MM.1S (cell line): ENCODE results near the gene STARD9.

Source experiments
- DNase-seq: peaks from one replicate; pipeline ENCODE4 v3.0.0-alpha.2; 2015
- H2AFZ ChIP-seq: fragments of 300-600 bp; sonication (generic); 2 replicates; pipeline ENCODE4 v1.6.0; 2016; ENCODE audit warnings: antibody characterized with exemption, low read length
- H3F3A ChIP-seq: fragments of 300-600 bp; sonication (generic); 2 replicates; pipeline ENCODE4 v1.6.1; 2016; ENCODE audit warnings: mild to moderate bottlenecking, antibody characterized with exemption, low read length, moderate library complexity, mixed read lengths; ENCODE audit not compliant: insufficient read depth
- H3K27ac ChIP-seq: fragments of 300-600 bp; sonication (generic); 2 replicates; pipeline ENCODE4 v1.5.1; 2016; ENCODE audit warnings: mild to moderate bottlenecking, low read length
- H3K27me3 ChIP-seq: fragments of 300-600 bp; sonication (generic); replicated peaks from 2 replicates; pipeline ENCODE4 v1.6.0; 2016; ENCODE audit warnings: low read length; ENCODE audit not compliant: insufficient read depth
- H3K36me3 ChIP-seq: fragments of 300-600 bp; sonication (generic); replicated peaks from 2 replicates; pipeline ENCODE4 v1.6.1; 2016; ENCODE audit warnings: mild to moderate bottlenecking, low read length, mixed read lengths; ENCODE audit not compliant: insufficient read depth
- H3K4me1 ChIP-seq: fragments of 300-600 bp; sonication (generic); 2 replicates; pipeline ENCODE4 v1.6.1; 2016; ENCODE audit warnings: low read length, mixed read lengths
- H3K4me2 ChIP-seq: fragments of 300-600 bp; sonication (generic); 2 replicates; pipeline ENCODE4 v1.6.0; 2016; ENCODE audit warnings: low read depth, low read length
- H3K4me3 ChIP-seq: fragments of 300-600 bp; sonication (generic); 2 replicates; pipeline ENCODE4 v1.5.1; 2016; ENCODE audit warnings: low read length, mixed read lengths
- H3K79me2 ChIP-seq: fragments of 300-600 bp; sonication (generic); 2 replicates; pipeline ENCODE4 v1.6.1; 2016; ENCODE audit warnings: mixed run types, low read length, mixed read lengths
- H3K9ac ChIP-seq: fragments of 300-600 bp; sonication (generic); 2 replicates; pipeline ENCODE4 v1.6.1; 2016; ENCODE audit warnings: low read length, mixed read lengths
- H3K9me2 ChIP-seq: fragments of 300-600 bp; sonication (generic); replicated peaks from 2 replicates; pipeline ENCODE4 v1.6.1; 2016; ENCODE audit warnings: mild to moderate bottlenecking, low read length, mixed read lengths; ENCODE audit not compliant: insufficient read depth
- H3K9me3 ChIP-seq: fragments of 300-600 bp; sonication (generic); replicated peaks from 2 replicates; pipeline ENCODE4 v1.6.1; 2016; ENCODE audit warnings: mild to moderate bottlenecking, low read length, mixed read lengths; ENCODE audit not compliant: insufficient read depth
- H4K20me1 ChIP-seq: fragments of 300-600 bp; sonication (generic); 2 replicates; pipeline ENCODE4 v1.6.1; 2016; ENCODE audit warnings: mild to moderate bottlenecking, low read length, moderate library complexity, mixed read lengths; ENCODE audit not compliant: insufficient read depth
- CTCF ChIP-seq: fragments of 300-600 bp; sonication (generic); IDR thresholded peaks from 2 replicates; pipeline ENCODE4 v1.5.1; 2016; ENCODE audit warnings: antibody characterized with exemption, low read length, mixed read lengths
- EZH2 ChIP-seq: fragments of 300-600 bp; sonication (generic); optimal IDR thresholded peaks from 2 replicates; pipeline ENCODE3; 2017; ENCODE audit warnings: low read depth, mild to moderate bottlenecking, antibody characterized with exemption, low read length, mixed read lengths
- EZH2phosphoT487 ChIP-seq: fragments of 300-600 bp; sonication (generic); IDR thresholded peaks from 2 replicates; pipeline ENCODE4 v1.6.1; 2018; ENCODE audit warnings: antibody characterized with exemption, low read length

Gene STARD9

DNA sequence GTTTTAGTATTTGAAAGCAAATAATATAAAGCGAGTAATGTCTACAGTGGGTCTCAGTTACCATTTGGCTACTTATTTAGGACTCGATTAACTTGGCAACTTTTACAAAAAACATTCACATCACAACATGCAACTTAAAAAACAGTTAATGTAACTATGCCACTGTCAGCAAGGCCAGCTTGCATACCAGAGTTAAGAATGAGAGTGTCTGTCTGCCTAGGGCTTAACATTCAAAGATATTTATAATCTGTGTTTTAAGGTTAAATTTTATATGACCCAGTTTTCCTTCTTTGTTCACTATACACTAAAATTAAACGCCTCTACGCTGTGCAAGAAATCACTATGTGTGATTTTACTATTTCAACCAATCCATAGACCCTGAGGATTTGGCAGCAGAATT, 166.7 kb downstream of the STARD9 start:
- Histone ChIP-seq H3K4me2 (no peak overlapping the region), H3K36me3 (no peaks in the 10 kb centered on the region), H3K9me2 (no peaks in the 10 kb centered on the region), H3K9me3 (no peaks in the 10 kb centered on the region), H3K4me1 (no peaks in the 10 kb centered on the region), H3K27ac (no peak overlapping the region), H3K27me3 (no peaks in the 10 kb centered on the region), H3F3A (no peaks in the 10 kb centered on the region; the same call in 1 of the 2 replicates), H3K9ac (no peak overlapping the region), H3K79me2 (no peaks in the 10 kb centered on the region), H3K4me3 (no peak overlapping the region), H2AFZ (no peak overlapping the region), H4K20me1 (no peaks in the 10 kb centered on the region)
- DNase-seq: no peak
- TF ChIP-seq EZH2phosphoT487 (no peak), CTCF (no peak), EZH2 (no peak)

DNA sequence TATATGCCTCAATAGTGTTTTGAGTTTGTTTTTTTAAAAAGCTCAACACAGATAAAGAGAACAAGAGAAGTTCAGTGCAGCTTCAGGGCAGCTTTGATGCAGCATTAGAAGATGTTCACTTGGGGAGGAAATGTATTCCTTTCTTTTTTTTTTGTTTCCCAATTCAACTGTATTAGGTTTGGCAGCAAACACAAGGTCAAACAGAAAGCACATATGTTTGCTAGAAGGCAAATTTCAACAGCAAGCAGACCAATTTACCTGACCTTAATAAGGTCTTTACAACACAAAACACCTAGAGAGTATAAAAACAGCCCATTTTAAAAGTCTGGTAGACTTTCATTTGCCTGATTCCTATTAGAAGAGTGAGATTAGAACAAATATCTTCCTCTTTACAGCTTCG, 168.8 kb downstream of the STARD9 start:
- Histone ChIP-seq H3K27me3 (no peaks in the 10 kb centered on the region), H3K9ac (no peak overlapping the region), H3K79me2 (no peaks in the 10 kb centered on the region), H4K20me1 (no peaks in the 10 kb centered on the region), H3K27ac (no peak overlapping the region), H3K36me3 (no peaks in the 10 kb centered on the region), H3K9me2 (no peaks in the 10 kb centered on the region), H3F3A (no peaks in the 10 kb centered on the region; the same call in 1 of the 2 replicates), H3K4me1 (no peaks in the 10 kb centered on the region), H3K9me3 (no peaks in the 10 kb centered on the region), H3K4me2 (no peak overlapping the region), H3K4me3 (no peak overlapping the region), H2AFZ (no peak overlapping the region)
- TF ChIP-seq EZH2phosphoT487 (no peak), EZH2 (no peak), CTCF (no peak)
- no peak for DNase-seq

DNA sequence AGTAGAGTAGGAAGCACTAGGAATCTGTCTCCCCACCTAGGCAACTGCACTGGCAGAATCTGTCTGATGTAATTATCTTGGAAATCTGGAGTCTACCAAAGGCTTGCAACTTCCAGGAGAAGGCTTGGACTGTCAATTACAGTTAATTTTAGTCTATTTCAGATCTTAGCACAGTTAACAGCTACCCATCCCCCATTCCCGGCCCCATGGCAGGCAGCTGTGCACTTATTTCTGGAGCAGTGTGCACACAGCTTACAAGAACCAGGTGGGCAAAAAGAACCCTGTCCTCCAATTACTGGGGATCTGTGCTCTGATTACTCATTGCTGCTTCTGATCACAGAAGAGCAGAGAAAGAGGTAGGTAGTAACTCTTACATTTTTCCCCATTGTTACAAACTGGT, 173.9 kb downstream of the STARD9 start:
- H3K27me3 ChIP-seq: no peaks in the 10 kb centered on the region
- no peak for DNase-seq
- no peaks in the 10 kb centered on the region for H4K20me1 ChIP-seq
- H3K9me3 ChIP-seq: no peaks in the 10 kb centered on the region
- no peaks in the 10 kb centered on the region for H3K79me2 ChIP-seq
- H3K9ac ChIP-seq: no peak overlapping the region
- no peak overlapping the region for H2AFZ ChIP-seq
- H3K4me2 ChIP-seq: no peak overlapping the region
- no peaks in the 10 kb centered on the region for H3K4me1 ChIP-seq
- no peaks in the 10 kb centered on the region for H3K36me3 ChIP-seq
- no peaks in the 10 kb centered on the region for H3F3A ChIP-seq
- H3K9me2 ChIP-seq: no peaks in the 10 kb centered on the region
- H3K27ac ChIP-seq: no peak overlapping the region
- TF ChIP-seq EZH2 (no peak), CTCF (no peak), EZH2phosphoT487 (no peak)
- H3K4me3 ChIP-seq: no peak overlapping the region
